Neural cell (in vitro differentiated cells): ENCODE measurements around the gene SAT1.

ENCODE experiments used
- CTCF ChIP-seq: fragments of 450-650 bp; IDR thresholded peaks from 2 replicates; pipeline ENCODE4 v1.5.1; 2014; ENCODE audit warnings: antibody characterized with exemption, mild to moderate bottlenecking, moderate library complexity; ENCODE audit not compliant: poor library complexity, severe bottlenecking
- EZH2 ChIP-seq: fragments of 200-600, 300-800 bp; shearing (Covaris generic), sonication (generic); IDR thresholded peaks from 2 replicates; pipeline ENCODE4 v1.6.1; 2014; ENCODE audit warnings: antibody characterized with exemption, low read length, borderline replicate concordance, mild to moderate bottlenecking; ENCODE audit not compliant: insufficient read depth, poor library complexity, severe bottlenecking

- no peak for TF ChIP-seq EZH2
- TF ChIP-seq CTCF = no peak
These were observed 22.4 kb downstream of the SAT1 start for GRCh38 chrX:23805389-23805788.
